GM12878 (cell line): ENCODE results near the gene TPI1. TPM values are rescaled to one million over a fixed set of nuclear protein-coding genes. Genes with fewer than 3 reads are reported as not detected.

Experiments used
- BACH1 ChIP-seq: fragments of 450-650 bp; IDR thresholded peaks from 2 replicates; pipeline ENCODE4 v1.6.1; 2017; ENCODE audit warnings: mild to moderate bottlenecking, borderline replicate concordance
- CTCF ChIP-seq, 3 experiments: IDR thresholded peaks in 2 of 3; conservative IDR thresholded peaks in 1 of 3; 2 replicates each; pipeline ENCODE4 v1.5.1; 2011; ENCODE audit warnings: low read depth in 3 of 3, low read length in 3 of 3, mild to moderate bottlenecking in 3 of 3, control low read depth in 2 of 3, moderate library complexity in 2 of 3, inconsistent platforms in 1 of 3, mixed read lengths in 1 of 3; ENCODE audit not compliant: control insufficient read depth in 2 of 3, insufficient read depth in 1 of 3; ENCODE audit errors: extremely low read depth in 1 of 3
- EP300 ChIP-seq, 2 experiments: fragments of 150-350 bp in 1 of 2; IDR thresholded peaks; 2 replicates each; pipeline ENCODE4 v1.6.1; 2011 to 2012; ENCODE audit warnings: low read depth in 2 of 2, low read length in 2 of 2, borderline replicate concordance in 1 of 2, improper control_type of control experiment in 1 of 2, inconsistent platforms in 1 of 2; ENCODE audit not compliant: control insufficient read depth in 1 of 2
- GABPA ChIP-seq: IDR thresholded peaks from 2 replicates; pipeline ENCODE4 v1.6.1; 2014; ENCODE audit warnings: antibody characterized with exemption, low read depth, mild to moderate bottlenecking, inconsistent platforms
- MLLT1 ChIP-seq: fragments of 450-650 bp; IDR thresholded peaks from 2 replicates; pipeline ENCODE4 v1.6.1; 2016; ENCODE audit warnings: mild to moderate bottlenecking
- SP1 ChIP-seq: IDR thresholded peaks from one replicate; pipeline ENCODE4 v1.6.1; 2011; ENCODE audit warnings: low read depth, low read length
- polyA plus RNA-seq, 11 experiments: library from polyadenylated mRNA; depleted of rRNA in 4 of 11; unstranded in 6 of 11; stranded (reverse) in 5 of 11; fragments of >200 nt; fragmentation: Nextera tagmentation in 4 of 11; fragmentation: Illumina TruSeq in 1 of 11; extraction: Ambion mirVana in 4 of 11; extraction: Trizol in 1 of 11; gene quantifications; 1 replicate in 1 of 11; 2 replicates in 10 of 11; pipeline versions ENCODE4 v1.2.1 to v1.2.3, GENCODE V29; 2011 to 2016; ENCODE audit warnings: inconsistent platforms in 2 of 11, missing spikeins in 2 of 11, low read depth in 1 of 11
- total RNA-seq, 4 experiments: library from RNA; depleted of rRNA in 3 of 4; stranded (reverse); fragments of >200 nt in 3 of 4; fragmentation: Illumina TruSeq in 1 of 4; extraction: Trizol in 1 of 4; gene quantifications; 2 replicates each; pipeline versions ENCODE4 v1.2.1 to v1.2.3, GENCODE V29; 2013 to 2021

TPI1 gene
- total and polyA plus RNA-seq, 10 of the 15 experiments (the other 5 are each of a cell fraction or from before 2014, with no cell fraction given): 916 to 7,349 (median 1,677) TPM

- no peak for TF ChIP-seq CTCF (IDR thresholded peaks at IDR 0.05 in 2 of 3, conservative IDR thresholded peaks at IDR 0.05 in 1 of 3; ENCODE audit: control insufficient read depth in 2 of 3, extremely low read depth in 1 of 3, insufficient read depth in 1 of 3, low read depth in 3 of 3, low read length in 3 of 3)
- TF ChIP-seq MLLT1: no peak
- TF ChIP-seq GABPA: no peak
- no peak for TF ChIP-seq BACH1
- no peak for TF ChIP-seq SP1
- TF ChIP-seq EP300 (IDR thresholded peaks at IDR 0.05; ENCODE audit: borderline replicate concordance in 1 of 2, control insufficient read depth in 1 of 2, low read depth in 2 of 2, low read length in 2 of 2): no peak
Observed at GRCh38 chr12:6912164-6912935, 45.0 kb downstream of the TPI1 start (continued).
